SK-N-SH treated with all-trans-retinoic acid at 6 μM for 48 hours (cell line): ENCODE data around the gene ATMIN.

Source experiments
- BACH2 ChIP-seq: fragments of 250-450 bp; sonication (Bioruptor Pico); IDR thresholded peaks from 2 replicates; pipeline ENCODE4 v1.9.0; 2021; ENCODE audit warnings: mild to moderate bottlenecking, borderline replicate concordance
- ESRRG ChIP-seq: fragments of 250-450 bp; sonication (Bioruptor Pico); IDR thresholded peaks from 2 replicates; pipeline ENCODE4 v1.6.1; 2021; ENCODE audit warnings: mild to moderate bottlenecking
- RARB ChIP-seq: fragments of 250-450 bp; sonication (Bioruptor Pico); IDR thresholded peaks from 2 replicates; pipeline ENCODE4 v1.8.0; 2021; ENCODE audit warnings: mild to moderate bottlenecking, moderate library complexity
- SNAI2 ChIP-seq: fragments of 250-450 bp; sonication (Bioruptor Pico); IDR thresholded peaks from 2 replicates; pipeline ENCODE4 v1.5.0; 2020; ENCODE audit warnings: mild to moderate bottlenecking, moderate library complexity
- TOX ChIP-seq: fragments of 250-450 bp; sonication (Bioruptor Pico); IDR thresholded peaks from 2 replicates; pipeline ENCODE4 v1.8.0; 2021; ENCODE audit warnings: mild to moderate bottlenecking, moderate library complexity, borderline replicate concordance
- ZC3H10 ChIP-seq: fragments of 250-450 bp; sonication (Bioruptor Pico); IDR thresholded peaks from 2 replicates; pipeline ENCODE4 v1.5.1; 2021; ENCODE audit warnings: mild to moderate bottlenecking, moderate library complexity
- ZFP3 ChIP-seq: fragments of 250-450 bp; sonication (Bioruptor Pico); IDR thresholded peaks from 2 replicates; pipeline ENCODE4 v1.5.0; 2020; ENCODE audit warnings: mild to moderate bottlenecking, moderate library complexity
- ZFP30 ChIP-seq: fragments of 450-650 bp; formaldehyde crosslinking; IDR thresholded peaks from 2 replicates; pipeline ENCODE4 v1.5.0; 2022; ENCODE audit warnings: mild to moderate bottlenecking, moderate library complexity
- ZNF70 ChIP-seq: fragments of 450-650 bp; formaldehyde crosslinking; IDR thresholded peaks from 2 replicates; pipeline ENCODE4 v1.5.0; 2020; ENCODE audit warnings: mild to moderate bottlenecking, moderate library complexity
- ZNF8 ChIP-seq: fragments of 450-650 bp; formaldehyde crosslinking; IDR thresholded peaks from 2 replicates; pipeline ENCODE4 v1.5.0; 2020; ENCODE audit warnings: mild to moderate bottlenecking, moderate library complexity
- TF ChIP-seq, protein P1 (sequence below): fragments of 250-450 bp; sonication (Bioruptor Pico); IDR thresholded peaks from 2 replicates; pipeline ENCODE4 v1.8.0; 2020; ENCODE audit warnings: mild to moderate bottlenecking, moderate library complexity, borderline replicate concordance
- TF ChIP-seq, protein P2 (sequence below): fragments of 250-450 bp; sonication (Bioruptor Pico); IDR thresholded peaks from 2 replicates; pipeline ENCODE4 v1.5.1; 2020; ENCODE audit warnings: low read depth, mild to moderate bottlenecking, moderate library complexity

DNA sequence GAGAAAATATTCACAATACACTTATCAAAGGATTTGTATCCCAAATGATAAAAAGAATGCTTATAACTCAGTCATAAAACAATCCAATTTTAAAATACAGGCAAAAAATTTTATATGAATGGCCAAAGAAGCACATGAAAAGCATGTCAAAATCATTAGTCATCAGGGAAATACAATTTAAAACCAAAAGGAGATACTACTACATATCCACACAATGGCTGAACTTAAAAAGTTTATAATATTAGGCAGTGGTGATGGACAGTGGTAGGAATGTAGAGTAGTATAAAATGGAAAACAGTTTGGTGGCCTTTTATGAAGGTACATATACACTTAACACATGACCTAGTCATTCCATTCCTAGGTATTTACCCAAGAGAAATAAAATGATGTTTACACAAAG, 41.2 kb upstream of the ATMIN start:
- TF ChIP-seq SNAI2 (CRISPR knock-in tag) (no peak), RARB (no peak), ZFP30 (CRISPR knock-in tag) (no peak), ESRRG (no peak), ZNF70 (CRISPR knock-in tag) (no peak), BACH2 (CRISPR knock-in tag) (no peak), ZC3H10 (CRISPR knock-in tag) (no peak), ZNF8 (CRISPR knock-in tag) (no peak), ZFP3 (no peak), TOX (CRISPR knock-in tag) (no peak)
- TF ChIP-seq, protein P1, sequence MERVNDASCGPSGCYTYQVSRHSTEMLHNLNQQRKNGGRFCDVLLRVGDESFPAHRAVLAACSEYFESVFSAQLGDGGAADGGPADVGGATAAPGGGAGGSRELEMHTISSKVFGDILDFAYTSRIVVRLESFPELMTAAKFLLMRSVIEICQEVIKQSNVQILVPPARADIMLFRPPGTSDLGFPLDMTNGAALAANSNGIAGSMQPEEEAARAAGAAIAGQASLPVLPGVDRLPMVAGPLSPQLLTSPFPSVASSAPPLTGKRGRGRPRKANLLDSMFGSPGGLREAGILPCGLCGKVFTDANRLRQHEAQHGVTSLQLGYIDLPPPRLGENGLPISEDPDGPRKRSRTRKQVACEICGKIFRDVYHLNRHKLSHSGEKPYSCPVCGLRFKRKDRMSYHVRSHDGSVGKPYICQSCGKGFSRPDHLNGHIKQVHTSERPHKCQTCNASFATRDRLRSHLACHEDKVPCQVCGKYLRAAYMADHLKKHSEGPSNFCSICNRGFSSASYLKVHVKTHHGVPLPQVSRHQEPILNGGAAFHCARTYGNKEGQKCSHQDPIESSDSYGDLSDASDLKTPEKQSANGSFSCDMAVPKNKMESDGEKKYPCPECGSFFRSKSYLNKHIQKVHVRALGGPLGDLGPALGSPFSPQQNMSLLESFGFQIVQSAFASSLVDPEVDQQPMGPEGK (CRISPR knock-in tag) = no peak
- TF ChIP-seq, protein P2, sequence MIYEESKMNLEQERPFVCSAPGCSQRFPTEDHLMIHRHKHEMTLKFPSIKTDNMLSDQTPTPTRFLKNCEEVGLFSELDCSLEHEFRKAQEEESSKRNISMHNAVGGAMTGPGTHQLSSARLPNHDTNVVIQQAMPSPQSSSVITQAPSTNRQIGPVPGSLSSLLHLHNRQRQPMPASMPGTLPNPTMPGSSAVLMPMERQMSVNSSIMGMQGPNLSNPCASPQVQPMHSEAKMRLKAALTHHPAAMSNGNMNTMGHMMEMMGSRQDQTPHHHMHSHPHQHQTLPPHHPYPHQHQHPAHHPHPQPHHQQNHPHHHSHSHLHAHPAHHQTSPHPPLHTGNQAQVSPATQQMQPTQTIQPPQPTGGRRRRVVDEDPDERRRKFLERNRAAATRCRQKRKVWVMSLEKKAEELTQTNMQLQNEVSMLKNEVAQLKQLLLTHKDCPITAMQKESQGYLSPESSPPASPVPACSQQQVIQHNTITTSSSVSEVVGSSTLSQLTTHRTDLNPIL (CRISPR knock-in tag) = no peak
